IPS-NIHi7 (cell line): ENCODE data around the gene DIP2C.
"Not testable (repeated sequence)": the region's sequence is repeated elsewhere in the genome, so short reads cannot be mapped to it uniquely, and the experiment has no call there.

ENCODE experiments used
- DNase-seq: peaks from one replicate; pipeline ENCODE4 v3.0.0; 2012; ENCODE audit warnings: mixed read lengths; ENCODE audit errors: extremely low spot score

DIP2C gene

GRCh38 chr10:306675-307185 lies 382.7 kb downstream of the DIP2C start:
- peak; percentile 39 for DNase-seq

GRCh38 chr10:306007-306674 lies 383.3 kb downstream of the DIP2C start:
- DNase-seq = no peak

- no peak for DNase-seq
These were observed 384.4 kb downstream of the DIP2C start for GRCh38 chr10:305034-305433.

GRCh38 chr10:301536-301935 lies 387.9 kb downstream of the DIP2C start:
- DNase-seq = no peak

- DNase-seq = not testable (repeated sequence)
These were observed 388.9 kb downstream of the DIP2C start for GRCh38 chr10:300580-300979.

GRCh38 chr10:299969-300368 lies 389.5 kb downstream of the DIP2C start:
- DNase-seq = no peak

GRCh38 chr10:299512-299911 lies 390.0 kb downstream of the DIP2C start:
- DNase-seq = no peak

GRCh38 chr10:298033-298432 lies 391.4 kb downstream of the DIP2C start:
- no peak for DNase-seq

GRCh38 chr10:297567-297966 lies 391.9 kb downstream of the DIP2C start:
- DNase-seq = no peak

GRCh38 chr10:293636-294035 lies 395.8 kb downstream of the DIP2C start:
- DNase-seq = no peak

GRCh38 chr10:290026-290725 lies 399.3 kb downstream of the DIP2C start:
- no peak for DNase-seq

- DNase-seq = no peak
These were observed 399.9 kb downstream of the DIP2C start for GRCh38 chr10:289581-289980.

GRCh38 chr10:288316-289200 lies 400.9 kb downstream of the DIP2C start:
- DNase-seq = no peak

- DNase-seq = peak; percentile 72
These were observed 401.7 kb downstream of the DIP2C start for GRCh38 chr10:287814-288213.

GRCh38 chr10:287026-287709 lies 402.3 kb downstream of the DIP2C start:
- no peak for DNase-seq

GRCh38 chr10:285216-285615 lies 404.3 kb downstream of the DIP2C start:
- no peak for DNase-seq

- no peak for DNase-seq
These were observed 405.5 kb downstream of the DIP2C start for GRCh38 chr10:283916-284356.

GRCh38 chr10:283140-283479 lies 406.4 kb downstream of the DIP2C start:
- DNase-seq = no peak

- no peak for DNase-seq
These were observed 407.0 kb downstream of the DIP2C start for GRCh38 chr10:282294-283139.

GRCh38 chr10:279655-280054 lies 409.8 kb downstream of the DIP2C start:
- peak; percentile 39 for DNase-seq

GRCh38 chr10:279232-279631 lies 410.2 kb downstream of the DIP2C start:
- DNase-seq = no peak
